ENCODE results near the gene ARHGAP24. TPM values are rescaled to one million over a fixed set of nuclear protein-coding genes. Genes with fewer than 3 reads are reported as not detected.

The ARHGAP24 gene
- total RNA-seq, 1 experiment from 2014 or later: 5.4 TPM

- H3K4me1 ChIP-seq (replicated peaks): peaks cover 13% of the 10 kb centered on the region
These were observed 495.6 kb downstream of the ARHGAP24 start for GRCh38 chr4:85970535-85970934.

GRCh38 chr4:85979276-85979675, 504.3 kb downstream of the ARHGAP24 start:
- Histone ChIP-seq H3K27me3 (replicated peaks) (no peaks in the 10 kb centered on the region), H3K36me3 (no peaks in the 10 kb centered on the region), H3K4me1 (replicated peaks) (no peaks in the 10 kb centered on the region), H3K27ac (no peak overlapping the region), H3K4me3 (no peak overlapping the region), H3K9me3 (replicated peaks) (no peaks in the 10 kb centered on the region)
- DNase-seq (ENCODE audit: low read depth in 1 of 2, low spot score in 2 of 2): no peak

More at GRCh38 chr4:85970535-85970934, 495.6 kb downstream of the ARHGAP24 start:
- no peaks in the 10 kb centered on the region for H3K36me3 ChIP-seq
- H3K27me3 ChIP-seq (replicated peaks): no peaks in the 10 kb centered on the region
- H3K27ac ChIP-seq: no peak overlapping the region
- no peaks in the 10 kb centered on the region for H3K9me3 ChIP-seq (replicated peaks)
- H3K4me3 ChIP-seq: no peak overlapping the region
- DNase-seq (ENCODE audit: low read depth in 1 of 2, low spot score in 2 of 2): no peak

GRCh38 chr4:85986266-85986665, 511.3 kb downstream of the ARHGAP24 start:
- no peaks in the 10 kb centered on the region for H3K4me1 ChIP-seq (replicated peaks)
- no peak for DNase-seq (ENCODE audit: low read depth in 1 of 2, low spot score in 2 of 2)
- H3K4me3 ChIP-seq: no peak overlapping the region
- H3K27me3 ChIP-seq (replicated peaks): no peaks in the 10 kb centered on the region
- H3K36me3 ChIP-seq: no peaks in the 10 kb centered on the region
- no peaks in the 10 kb centered on the region for H3K9me3 ChIP-seq (replicated peaks)
- no peak overlapping the region for H3K27ac ChIP-seq

- H3K27ac ChIP-seq: no peak overlapping the region
- no peak for DNase-seq (ENCODE audit: low read depth in 1 of 2, low spot score in 2 of 2)
- H3K27me3 ChIP-seq (replicated peaks): no peaks in the 10 kb centered on the region
- no peak overlapping the region for H3K4me3 ChIP-seq
- no peaks in the 10 kb centered on the region; the same call in 1 of the 2 replicates for H3K36me3 ChIP-seq
- H3K9me3 ChIP-seq (replicated peaks): no peaks in the 10 kb centered on the region
- no peaks in the 10 kb centered on the region for H3K4me1 ChIP-seq (replicated peaks)
These were observed 518.7 kb downstream of the ARHGAP24 start for GRCh38 chr4:85993641-85994040.

GRCh38 chr4:85994576-85994975, 519.6 kb downstream of the ARHGAP24 start:
- Histone ChIP-seq H3K4me1 (replicated peaks) (no peaks in the 10 kb centered on the region), H3K4me3 (no peak overlapping the region), H3K9me3 (replicated peaks) (no peaks in the 10 kb centered on the region), H3K27ac (no peak overlapping the region), H3K27me3 (replicated peaks) (no peaks in the 10 kb centered on the region), H3K36me3 (no peaks in the 10 kb centered on the region; the same call in 1 of the 2 replicates)
- peak; percentile 21 to 50 for DNase-seq (ENCODE audit: low read depth in 1 of 2, low spot score in 2 of 2)

GRCh38 chr4:85995361-85995760, 520.4 kb downstream of the ARHGAP24 start:
- no peak for DNase-seq (ENCODE audit: low read depth in 1 of 2, low spot score in 2 of 2)
- no peaks in the 10 kb centered on the region; the same call in 1 of the 2 replicates for H3K36me3 ChIP-seq
- H3K4me3 ChIP-seq: no peak overlapping the region
- H3K9me3 ChIP-seq (replicated peaks): no peaks in the 10 kb centered on the region
- no peaks in the 10 kb centered on the region for H3K4me1 ChIP-seq (replicated peaks)
- no peaks in the 10 kb centered on the region for H3K27me3 ChIP-seq (replicated peaks)
- H3K27ac ChIP-seq: no peak overlapping the region

- H3K27ac ChIP-seq: no peak overlapping the region
- no peaks in the 10 kb centered on the region for H3K36me3 ChIP-seq
- no peak for DNase-seq (ENCODE audit: low read depth in 1 of 2, low spot score in 2 of 2)
- H3K9me3 ChIP-seq (replicated peaks): no peaks in the 10 kb centered on the region
- no peaks in the 10 kb centered on the region for H3K4me1 ChIP-seq (replicated peaks)
- no peaks in the 10 kb centered on the region for H3K27me3 ChIP-seq (replicated peaks)
- H3K4me3 ChIP-seq: no peak overlapping the region
These were observed 526.6 kb downstream of the ARHGAP24 start for GRCh38 chr4:86001591-86001990.

GRCh38 chr4:86004030-86004429, 529.1 kb downstream of the ARHGAP24 start:
- H3K4me3 ChIP-seq: no peak overlapping the region
- H3K36me3 ChIP-seq: no peaks in the 10 kb centered on the region
- H3K4me1 ChIP-seq (replicated peaks): no peaks in the 10 kb centered on the region
- H3K27me3 ChIP-seq (replicated peaks): no peaks in the 10 kb centered on the region
- H3K27ac ChIP-seq: no peak overlapping the region
- no peak for DNase-seq (ENCODE audit: low read depth in 1 of 2, low spot score in 2 of 2)
- H3K9me3 ChIP-seq (replicated peaks): no peaks in the 10 kb centered on the region

- no peak for DNase-seq (ENCODE audit: low read depth in 1 of 2, low spot score in 2 of 2)
- Histone ChIP-seq H3K4me3 (no peak overlapping the region), H3K27me3 (replicated peaks) (no peaks in the 10 kb centered on the region), H3K4me1 (replicated peaks) (no peaks in the 10 kb centered on the region), H3K36me3 (no peaks in the 10 kb centered on the region), H3K9me3 (replicated peaks) (no peaks in the 10 kb centered on the region), H3K27ac (no peak overlapping the region)
These were observed 531.1 kb downstream of the ARHGAP24 start for GRCh38 chr4:86006057-86006456.

- H3K4me3 ChIP-seq: no peak overlapping the region
These were observed 532.1 kb downstream of the ARHGAP24 start for GRCh38 chr4:86007042-86007441.

GRCh38 chr4:86011117-86011516, 536.2 kb downstream of the ARHGAP24 start:
- Histone ChIP-seq H3K9me3 (replicated peaks) (no peaks in the 10 kb centered on the region), H3K27me3 (replicated peaks) (no peaks in the 10 kb centered on the region), H3K4me1 (replicated peaks) (no peaks in the 10 kb centered on the region), H3K4me3 (no peak overlapping the region), H3K36me3 (no peaks in the 10 kb centered on the region), H3K27ac (no peak overlapping the region)
- DNase-seq (ENCODE audit: low read depth in 1 of 2, low spot score in 2 of 2): no peak

More at GRCh38 chr4:86007042-86007441, 532.1 kb downstream of the ARHGAP24 start:
- no peaks in the 10 kb centered on the region for H3K36me3 ChIP-seq
- no peaks in the 10 kb centered on the region for H3K27me3 ChIP-seq (replicated peaks)
- H3K4me1 ChIP-seq (replicated peaks): no peaks in the 10 kb centered on the region
- DNase-seq (ENCODE audit: low read depth in 1 of 2, low spot score in 2 of 2): no peak
- H3K9me3 ChIP-seq (replicated peaks): no peaks in the 10 kb centered on the region
- H3K27ac ChIP-seq: no peak overlapping the region

- no peak overlapping the region for H3K4me3 ChIP-seq
- H3K27me3 ChIP-seq (replicated peaks): no peaks in the 10 kb centered on the region
- H3K36me3 ChIP-seq: no peaks in the 10 kb centered on the region
- H3K4me1 ChIP-seq (replicated peaks): no peaks in the 10 kb centered on the region
- DNase-seq (ENCODE audit: low read depth in 1 of 2, low spot score in 2 of 2): no peak
- no peaks in the 10 kb centered on the region for H3K9me3 ChIP-seq (replicated peaks)
- no peak overlapping the region for H3K27ac ChIP-seq
These were observed 538.7 kb downstream of the ARHGAP24 start for GRCh38 chr4:86013621-86014020.

GRCh38 chr4:86014599-86014998, 539.6 kb downstream of the ARHGAP24 start:
- H3K27me3 ChIP-seq (replicated peaks): no peaks in the 10 kb centered on the region
- no peaks in the 10 kb centered on the region for H3K36me3 ChIP-seq
- H3K27ac ChIP-seq: no peak overlapping the region
- H3K4me1 ChIP-seq (replicated peaks): no peaks in the 10 kb centered on the region
- no peaks in the 10 kb centered on the region for H3K9me3 ChIP-seq (replicated peaks)
- DNase-seq (ENCODE audit: low read depth in 1 of 2, low spot score in 2 of 2): no peak
- no peak overlapping the region for H3K4me3 ChIP-seq

- H3K27ac ChIP-seq: no peak overlapping the region
- no peaks in the 10 kb centered on the region for H3K4me1 ChIP-seq (replicated peaks)
- H3K9me3 ChIP-seq (replicated peaks): no peaks in the 10 kb centered on the region
- no peaks in the 10 kb centered on the region for H3K27me3 ChIP-seq (replicated peaks)
- H3K4me3 ChIP-seq: no peak overlapping the region
- no peak for DNase-seq (ENCODE audit: low read depth in 1 of 2, low spot score in 2 of 2)
- no peaks in the 10 kb centered on the region for H3K36me3 ChIP-seq
These were observed 540.7 kb downstream of the ARHGAP24 start for GRCh38 chr4:86015412-86016350.
